Gastrocnemius medialis (tissue), 4 donors: ENCODE measurements around the gene FXYD7.

Experiments
- POLR2A ChIP-seq, 2 donors: fragments of 450-650 bp; IDR thresholded peaks; one replicate each; pipeline ENCODE4 v1.6.1; 2017; ENCODE audit warnings: antibody characterized with exemption in 2 of 2, mild to moderate bottlenecking in 2 of 2, moderate library complexity in 2 of 2
- TF ChIP-seq, protein P1 (sequence below), 5 experiments: fragments of 450-650 bp in 3 of 5; fragments of 200-600 bp in 2 of 5; sonication (generic) in 2 of 5; IDR thresholded peaks in 4 of 5; conservative IDR thresholded peaks in 1 of 5; 1 replicate in 4 of 5; 2 replicates in 1 of 5; pipeline ENCODE4 v1.5.1; 2016 to 2019; ENCODE audit warnings: antibody characterized with exemption in 5 of 5, mild to moderate bottlenecking in 3 of 5, moderate library complexity in 3 of 5

DNA sequence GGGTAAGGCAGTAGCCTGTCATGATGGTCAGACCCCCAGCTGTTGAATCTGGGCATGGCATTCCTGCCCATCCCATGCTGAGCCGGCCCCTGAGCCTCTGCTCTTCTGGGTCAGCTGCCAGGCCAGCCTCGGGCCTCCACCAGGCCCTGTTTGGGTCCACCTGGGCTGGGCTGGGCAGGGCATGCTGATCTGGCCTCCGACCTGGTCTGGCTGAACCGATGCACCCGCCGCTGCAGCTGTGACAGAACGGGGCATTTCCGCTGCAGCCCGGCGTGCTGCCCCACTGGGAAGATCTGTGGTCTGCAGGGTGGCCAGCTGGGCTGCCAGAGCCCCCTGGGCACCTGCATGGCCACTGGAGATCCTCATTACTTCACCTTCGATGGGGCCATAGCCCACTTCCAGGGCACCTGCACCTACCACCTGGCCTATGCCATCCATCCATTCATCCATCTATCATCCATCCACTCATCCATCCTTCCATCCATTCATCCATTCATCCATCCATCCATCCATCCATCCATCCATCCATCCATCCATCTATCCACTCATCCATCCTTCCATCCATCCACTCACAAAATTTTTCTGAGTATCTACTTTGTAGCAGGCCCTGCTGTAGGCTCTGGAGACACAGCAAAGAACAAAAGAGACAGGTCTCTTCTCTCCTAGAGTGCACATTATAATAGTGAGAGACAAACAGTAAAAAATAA is 49.0 kb upstream of the FXYD7 start:
- TF ChIP-seq, protein P1, sequence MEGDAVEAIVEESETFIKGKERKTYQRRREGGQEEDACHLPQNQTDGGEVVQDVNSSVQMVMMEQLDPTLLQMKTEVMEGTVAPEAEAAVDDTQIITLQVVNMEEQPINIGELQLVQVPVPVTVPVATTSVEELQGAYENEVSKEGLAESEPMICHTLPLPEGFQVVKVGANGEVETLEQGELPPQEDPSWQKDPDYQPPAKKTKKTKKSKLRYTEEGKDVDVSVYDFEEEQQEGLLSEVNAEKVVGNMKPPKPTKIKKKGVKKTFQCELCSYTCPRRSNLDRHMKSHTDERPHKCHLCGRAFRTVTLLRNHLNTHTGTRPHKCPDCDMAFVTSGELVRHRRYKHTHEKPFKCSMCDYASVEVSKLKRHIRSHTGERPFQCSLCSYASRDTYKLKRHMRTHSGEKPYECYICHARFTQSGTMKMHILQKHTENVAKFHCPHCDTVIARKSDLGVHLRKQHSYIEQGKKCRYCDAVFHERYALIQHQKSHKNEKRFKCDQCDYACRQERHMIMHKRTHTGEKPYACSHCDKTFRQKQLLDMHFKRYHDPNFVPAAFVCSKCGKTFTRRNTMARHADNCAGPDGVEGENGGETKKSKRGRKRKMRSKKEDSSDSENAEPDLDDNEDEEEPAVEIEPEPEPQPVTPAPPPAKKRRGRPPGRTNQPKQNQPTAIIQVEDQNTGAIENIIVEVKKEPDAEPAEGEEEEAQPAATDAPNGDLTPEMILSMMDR (IDR thresholded peaks at IDR 0.05 in 4 of 5, conservative IDR thresholded peaks at IDR 0.05 in 1 of 5): no peak
- no peak for TF ChIP-seq POLR2A (IDR thresholded peaks at IDR 0.05)
